Esophagus (tissue), 2 donors: Measurements from ENCODE around the gene ROPN1L. TPM values are rescaled to one million over a fixed set of nuclear protein-coding genes. Genes with fewer than 3 reads are reported as not detected.

ENCODE experiments used
- H3K27ac ChIP-seq, 2 donors: one replicate each; pipeline ENCODE4 v1.5.1; 2013; ENCODE audit warnings: low read depth in 2 of 2, mild to moderate bottlenecking in 2 of 2, inconsistent platforms in 1 of 2, low read length in 1 of 2, moderate library complexity in 1 of 2
- H3K27me3 ChIP-seq, 2 donors: one replicate each; pipeline ENCODE4 v1.6.1; 2013; ENCODE audit warnings: low read length in 2 of 2, control low read depth in 1 of 2, mild to moderate bottlenecking in 1 of 2; ENCODE audit not compliant: insufficient read depth in 2 of 2, control insufficient read depth in 1 of 2
- H3K36me3 ChIP-seq, 2 donors: one replicate each; pipeline ENCODE4 v1.6.1; 2013; ENCODE audit warnings: low read length in 1 of 2; ENCODE audit not compliant: control insufficient read depth in 2 of 2, insufficient read depth in 2 of 2
- H3K4me1 ChIP-seq, 2 donors: one replicate each; pipeline ENCODE4 v1.6.1; 2013; ENCODE audit warnings: low read length in 1 of 2; ENCODE audit not compliant: control insufficient read depth in 2 of 2, insufficient read depth in 2 of 2
- H3K4me3 ChIP-seq, 2 donors: one replicate each; pipeline ENCODE4 v1.5.1; 2013; ENCODE audit warnings: low read length in 2 of 2, mild to moderate bottlenecking in 2 of 2, low read depth in 1 of 2, moderate library complexity in 1 of 2
- H3K9me3 ChIP-seq, 2 donors: one replicate each; pipeline ENCODE4 v1.6.1; 2013; ENCODE audit warnings: mild to moderate bottlenecking in 2 of 2, low read depth in 1 of 2, low read length in 1 of 2, moderate library complexity in 1 of 2; ENCODE audit not compliant: control insufficient read depth in 2 of 2, insufficient read depth in 1 of 2
- WGBS, 2 donors: extraction: QIAGEN DNeasy Blood & Tissue Kit; methylation state at CpG; one replicate each; pipeline ENCODE4 v1.1.7; 2013; 5-methylcytosine and 5-hydroxymethylcytosine counted together
- polyA plus RNA-seq, 2 donors: library from polyadenylated mRNA; stranded (reverse); fragments of 200-250 nt; gene quantifications; one replicate each; pipeline ENCODE4 v1.2.3, GENCODE V29; 2013
- donor health status: healthy with polysubstance abuse.
- donor health status: Bipolar disorder and iron deficiency.

ROPN1L gene
- polyA plus RNA-seq, 2 donors: 0.11 to 0.16 TPM

DNA sequence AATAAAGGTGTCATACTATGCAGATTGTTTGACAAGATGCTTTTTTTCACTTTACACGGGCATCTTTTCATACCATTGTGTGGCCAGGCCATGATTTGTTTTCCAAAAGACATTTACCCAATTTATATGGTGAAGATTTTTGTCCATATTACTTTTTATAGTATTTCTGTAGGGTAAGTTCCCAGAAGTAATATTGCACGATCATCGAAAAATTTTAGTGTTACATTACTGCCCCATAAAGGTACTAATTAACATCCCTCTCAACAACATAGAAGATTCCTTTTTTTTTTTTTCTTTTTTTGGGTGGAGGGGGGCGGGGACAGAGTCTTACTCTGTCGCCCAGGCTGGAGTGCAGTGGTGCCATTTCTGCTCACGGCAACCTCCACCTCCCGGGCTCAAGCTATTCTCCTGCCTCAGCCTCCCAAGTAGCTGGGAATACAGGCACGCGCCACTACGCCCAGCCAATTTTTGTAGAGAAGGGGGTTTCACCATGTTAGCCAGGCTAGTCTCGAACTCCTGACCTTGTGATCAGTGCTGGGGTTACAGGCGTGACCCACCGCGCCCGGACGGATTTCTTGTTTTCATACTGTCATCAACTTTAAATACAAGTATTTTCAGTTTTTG lies 1.2 kb upstream of the ROPN1L start:
- peak overlapping the region in 1 of 2 donors; percentile 7 for H3K4me3 ChIP-seq
- H3K9me3 ChIP-seq: peaks cover 0 to 3% of the 10 kb centered on the region in 2 donors
- H3K36me3 ChIP-seq: peaks cover 0 to 2% of the 10 kb centered on the region in 2 donors
- no peaks in the 10 kb centered on the region for H3K27me3 ChIP-seq
- no peak overlapping the region for H3K27ac ChIP-seq
- 66 to 72% methylated on average over 16 of the region's 16 CpGs for WGBS, 2 donors
- peaks cover 0 to 4% of the 10 kb centered on the region in 2 donors for H3K4me1 ChIP-seq

DNA sequence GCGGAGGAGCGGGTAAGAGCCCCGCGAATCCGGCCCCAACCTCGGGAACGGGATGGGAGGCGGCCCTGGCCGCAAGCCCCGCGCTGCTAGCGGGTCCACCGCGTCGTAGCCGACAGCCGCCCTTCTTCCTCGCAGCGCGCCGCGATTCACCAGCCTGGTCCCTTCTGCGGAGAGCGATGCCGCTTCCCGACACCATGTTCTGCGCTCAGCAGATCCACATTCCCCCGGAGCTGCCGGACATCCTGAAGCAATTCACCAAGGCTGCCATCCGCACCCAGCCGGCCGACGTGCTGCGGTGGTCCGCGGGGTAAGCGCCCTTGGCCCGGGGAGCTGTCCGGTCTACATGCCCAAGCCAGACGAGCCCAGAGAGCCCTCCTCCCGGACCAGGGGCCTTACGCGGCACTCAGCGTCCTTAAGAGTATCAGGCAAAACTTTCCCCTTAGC lies 335 bp downstream of the ROPN1L start:
- H3K27me3 ChIP-seq: no peaks in the 10 kb centered on the region
- H3K4me3 ChIP-seq: peak overlapping the region; percentile 50 to 59
- 1% methylated on average over 41 to 44 of the region's 44 CpGs for WGBS, 2 donors
- peaks cover 0 to 3% of the 10 kb centered on the region in 2 donors for H3K9me3 ChIP-seq
- no peak overlapping the region for H3K27ac ChIP-seq
- H3K36me3 ChIP-seq: peaks cover 0 to 2% of the 10 kb centered on the region in 2 donors
- H3K4me1 ChIP-seq: peaks cover 0 to 4% of the 10 kb centered on the region in 2 donors

DNA sequence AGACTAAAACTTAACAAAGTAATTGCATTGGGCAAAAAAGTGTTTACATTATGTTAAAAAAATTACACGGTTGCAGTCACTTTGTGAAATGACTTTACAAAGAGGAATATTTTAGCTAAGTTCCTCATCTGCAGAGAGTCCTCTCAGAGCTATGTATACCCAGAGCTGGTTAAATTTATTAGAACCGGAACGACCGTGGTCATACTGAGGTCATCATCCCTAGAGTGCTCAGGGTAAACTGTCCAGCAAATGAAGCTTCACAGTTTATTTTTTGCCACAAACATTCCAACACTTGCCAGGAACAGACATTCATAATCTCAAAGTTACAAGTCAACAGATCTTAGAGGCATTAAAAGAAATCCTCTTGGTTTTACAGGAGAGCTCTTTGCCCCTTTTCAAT lies 897 bp downstream of the ROPN1L start:
- 24 to 38% methylated on average over 4 of the region's 4 CpGs for WGBS, 2 donors
- peaks cover 0 to 4% of the 10 kb centered on the region in 2 donors for H3K4me1 ChIP-seq
- no peaks in the 10 kb centered on the region for H3K27me3 ChIP-seq
- H3K9me3 ChIP-seq: peaks cover 0 to 3% of the 10 kb centered on the region in 2 donors
- peaks cover 0 to 2% of the 10 kb centered on the region in 2 donors for H3K36me3 ChIP-seq
- H3K27ac ChIP-seq: no peak overlapping the region
- H3K4me3 ChIP-seq: peak overlapping the region in 1 of 2 donors; percentile 50

DNA sequence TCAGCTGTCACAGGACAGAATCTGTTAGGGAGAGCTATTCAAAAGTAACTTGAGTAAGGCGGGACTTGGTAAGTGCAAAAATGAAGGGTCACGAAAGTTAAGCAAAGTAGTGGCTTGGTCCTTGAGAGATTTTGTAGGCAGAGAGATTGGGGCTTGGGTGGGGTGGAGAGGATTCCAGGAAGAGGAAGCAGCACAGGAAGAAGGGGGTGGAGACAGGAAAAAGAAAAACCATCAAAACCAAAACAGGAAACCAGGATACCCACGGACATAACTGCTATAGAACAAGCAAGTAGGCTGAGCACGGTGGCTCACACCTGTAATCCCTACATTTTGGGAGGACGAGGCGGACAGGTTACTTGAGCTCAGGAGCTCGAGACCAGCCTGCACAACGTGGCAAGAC lies 3.7 kb downstream of the ROPN1L start:
- no peak overlapping the region for H3K27ac ChIP-seq
- H3K36me3 ChIP-seq: no peaks in the 10 kb centered on the region
- H3K27me3 ChIP-seq: no peaks in the 10 kb centered on the region
- H3K4me1 ChIP-seq: peaks cover 0 to 4% of the 10 kb centered on the region in 2 donors
- 60 to 71% methylated on average over 8 of the region's 8 CpGs for WGBS, 2 donors
- no peak overlapping the region for H3K4me3 ChIP-seq
- H3K9me3 ChIP-seq: peaks cover 0 to 3% of the 10 kb centered on the region in 2 donors

DNA sequence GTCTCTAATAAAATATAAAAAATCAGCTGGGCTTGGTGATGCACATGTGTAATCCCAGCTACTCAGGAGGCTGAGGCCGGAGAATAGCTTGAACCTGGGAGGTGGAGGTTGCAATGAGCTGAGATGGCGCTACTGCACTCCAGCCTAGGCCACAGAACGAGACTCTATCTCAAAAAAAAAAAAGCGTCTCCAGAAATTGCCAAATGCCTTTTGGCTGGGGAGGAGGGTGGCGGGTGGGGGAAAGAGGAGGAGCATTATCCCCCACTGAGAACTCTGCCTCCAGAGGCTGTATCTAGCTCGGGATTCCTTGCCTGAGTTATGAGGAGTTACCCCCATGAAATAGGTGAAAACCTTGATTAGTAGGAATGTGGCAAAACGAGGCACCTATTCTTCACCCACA lies 4.8 kb downstream of the ROPN1L start:
- Histone ChIP-seq H3K36me3 (no peaks in the 10 kb centered on the region), H3K4me3 (no peak overlapping the region), H3K27me3 (no peaks in the 10 kb centered on the region), H3K4me1 (peaks cover 0 to 4% of the 10 kb centered on the region in 2 donors), H3K9me3 (peaks cover 0 to 3% of the 10 kb centered on the region in 2 donors), H3K27ac (no peak overlapping the region)
- 78 to 83% methylated on average over 7 of the region's 7 CpGs for WGBS, 2 donors

DNA sequence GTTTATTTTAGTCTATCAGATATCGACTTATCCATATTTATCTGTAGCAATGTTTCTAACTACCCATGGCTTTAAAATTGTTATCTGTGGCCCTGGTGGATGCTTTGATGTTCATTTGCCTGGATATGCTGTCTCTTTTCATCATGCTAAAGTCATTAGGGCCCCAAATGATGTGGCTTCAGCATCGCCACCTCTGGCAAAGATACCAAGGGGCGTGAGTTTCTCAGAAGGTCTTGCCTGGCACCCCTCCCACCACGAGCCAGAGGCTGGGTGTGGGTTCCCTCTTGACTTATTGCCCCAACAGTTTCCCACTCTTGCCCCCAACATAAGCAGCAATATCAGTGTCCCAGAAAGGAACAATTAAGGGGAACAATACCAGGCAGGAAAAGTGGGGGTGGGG lies 5.4 kb downstream of the ROPN1L start:
- H3K4me3 ChIP-seq: no peak overlapping the region
- H3K27ac ChIP-seq: no peak overlapping the region
- H3K9me3 ChIP-seq: peaks cover 0 to 2% of the 10 kb centered on the region in 2 donors
- no peaks in the 10 kb centered on the region for H3K36me3 ChIP-seq
- peaks cover 0 to 3% of the 10 kb centered on the region in 2 donors for H3K4me1 ChIP-seq
- 85% methylated on average over 4 of the region's 4 CpGs for whole genome bisulfite sequencing, 2 donors
- no peaks in the 10 kb centered on the region for H3K27me3 ChIP-seq

DNA sequence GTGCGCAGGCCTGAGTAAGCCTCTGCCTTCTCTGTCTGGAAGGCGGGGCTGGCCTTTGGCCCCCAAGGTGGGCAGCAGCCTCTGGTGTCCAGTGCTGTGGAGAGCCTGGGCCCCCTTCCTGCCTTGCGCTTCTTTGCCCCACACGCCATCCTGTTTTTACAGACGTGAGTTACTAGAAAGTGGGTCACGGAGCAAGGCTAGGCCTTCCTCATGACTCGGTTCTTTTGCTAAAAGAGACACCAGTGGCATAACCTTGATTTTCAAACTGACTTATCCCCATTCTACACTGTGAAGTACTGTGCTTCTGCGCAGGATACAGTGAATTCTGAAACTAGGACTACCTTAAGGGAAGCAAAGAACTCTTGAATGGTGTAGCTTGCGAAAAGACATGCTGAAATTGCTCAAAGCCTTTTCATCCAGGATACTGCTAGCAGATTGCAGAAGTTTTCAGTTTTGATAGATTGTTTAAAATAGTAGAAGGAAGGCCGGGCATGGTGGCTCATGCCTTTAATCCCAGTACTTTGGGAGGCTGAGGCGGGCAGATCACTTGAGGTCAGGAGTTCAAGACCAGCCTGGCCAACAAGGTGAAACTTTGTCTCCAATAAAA lies 7.2 kb downstream of the ROPN1L start:
- no peaks in the 10 kb centered on the region for H3K27me3 ChIP-seq
- peaks cover 0 to 4% of the 10 kb centered on the region in 2 donors for H3K4me1 ChIP-seq
- H3K36me3 ChIP-seq: no peaks in the 10 kb centered on the region
- no peak overlapping the region for H3K27ac ChIP-seq
- H3K4me3 ChIP-seq: no peak overlapping the region
- 93 to 96% methylated on average over 11 of the region's 11 CpGs for WGBS, 2 donors
- H3K9me3 ChIP-seq: no peaks in the 10 kb centered on the region

DNA sequence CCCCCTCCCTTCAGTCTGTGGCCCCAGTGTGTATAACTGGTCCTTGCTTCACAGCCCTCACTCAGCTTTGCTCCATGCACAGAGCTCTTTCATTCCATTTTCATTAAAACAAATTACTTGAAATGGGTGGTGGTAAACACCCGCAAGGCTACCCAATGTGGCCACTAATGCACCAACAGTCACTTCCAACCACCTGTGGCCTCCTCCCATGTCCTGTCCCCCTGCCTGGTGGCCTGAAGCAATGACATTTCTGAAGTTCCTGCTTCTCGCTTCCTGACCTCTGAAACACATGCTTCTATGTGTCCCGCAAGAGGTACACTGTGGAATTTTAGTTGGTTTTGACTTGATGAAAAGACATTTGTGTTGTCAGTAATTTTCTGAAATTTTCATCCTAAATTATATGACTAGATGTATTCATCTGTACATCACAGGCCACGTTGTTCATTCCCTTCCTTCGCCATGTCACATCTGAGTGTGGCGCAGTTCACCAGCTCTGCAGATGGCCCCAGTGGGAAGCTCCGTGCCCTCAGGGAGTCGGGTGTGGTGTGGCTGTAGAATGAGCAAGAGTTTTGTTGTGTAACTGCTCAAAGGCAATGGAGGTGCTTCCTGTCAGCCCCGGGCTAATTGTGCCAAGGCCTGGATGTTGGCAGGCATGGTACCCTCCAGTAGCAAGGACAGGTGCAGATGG lies 9.6 kb downstream of the ROPN1L start:
- WGBS, 2 donors: 73 to 79% methylated on average over 9 of the region's 9 CpGs
- Histone ChIP-seq H3K27me3 (no peaks in the 10 kb centered on the region), H3K9me3 (no peaks in the 10 kb centered on the region), H3K27ac (no peak overlapping the region), H3K36me3 (no peaks in the 10 kb centered on the region), H3K4me3 (no peak overlapping the region), H3K4me1 (peaks cover 0 to 6% of the 10 kb centered on the region in 2 donors)

DNA sequence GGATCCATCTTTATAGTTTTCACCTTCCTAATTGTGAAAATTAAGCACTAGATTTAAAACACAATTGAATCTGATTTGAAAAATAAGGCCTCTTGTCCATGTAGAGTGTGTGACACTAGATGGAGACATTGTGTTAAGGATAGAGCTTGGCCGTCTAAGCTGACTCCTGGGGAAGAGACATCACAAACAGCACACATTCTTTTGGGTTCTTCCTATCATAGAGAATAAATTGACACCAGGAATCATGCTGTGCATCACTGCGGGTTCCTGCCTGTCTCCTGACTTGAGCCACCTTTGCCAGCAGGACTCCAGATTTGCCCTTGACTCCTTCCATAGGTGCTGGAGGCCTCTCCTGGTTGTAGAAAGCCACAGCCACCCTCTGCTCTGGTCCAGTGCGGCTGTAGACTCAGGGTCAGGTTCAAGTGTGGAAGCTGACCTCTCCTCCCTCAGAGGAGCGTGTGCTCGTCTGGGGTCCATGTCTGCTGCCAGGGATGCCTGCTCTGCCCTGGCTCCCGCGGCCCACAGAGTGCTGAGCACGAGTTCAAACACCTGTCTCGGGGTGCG lies 11.2 kb downstream of the ROPN1L start:
- Histone ChIP-seq H3K4me3 (no peak overlapping the region), H3K9me3 (no peaks in the 10 kb centered on the region), H3K27me3 (no peaks in the 10 kb centered on the region), H3K27ac (no peak overlapping the region), H3K4me1 (peaks cover 0 to 10% of the 10 kb centered on the region in 2 donors), H3K36me3 (no peaks in the 10 kb centered on the region)
- WGBS, 2 donors: 68 to 70% methylated on average over 10 of the region's 10 CpGs
